ENCODE results near the gene HMOX1. TPM values are rescaled to one million over a fixed set of nuclear protein-coding genes. Genes with fewer than 3 reads are reported as not detected.
A peak's percentile ranks its signal among the peaks of the same experiment; 100 is the strongest.

Gene HMOX1
- total RNA-seq, 1 donor from 2014 or later, result 1.6 TPM

DNA sequence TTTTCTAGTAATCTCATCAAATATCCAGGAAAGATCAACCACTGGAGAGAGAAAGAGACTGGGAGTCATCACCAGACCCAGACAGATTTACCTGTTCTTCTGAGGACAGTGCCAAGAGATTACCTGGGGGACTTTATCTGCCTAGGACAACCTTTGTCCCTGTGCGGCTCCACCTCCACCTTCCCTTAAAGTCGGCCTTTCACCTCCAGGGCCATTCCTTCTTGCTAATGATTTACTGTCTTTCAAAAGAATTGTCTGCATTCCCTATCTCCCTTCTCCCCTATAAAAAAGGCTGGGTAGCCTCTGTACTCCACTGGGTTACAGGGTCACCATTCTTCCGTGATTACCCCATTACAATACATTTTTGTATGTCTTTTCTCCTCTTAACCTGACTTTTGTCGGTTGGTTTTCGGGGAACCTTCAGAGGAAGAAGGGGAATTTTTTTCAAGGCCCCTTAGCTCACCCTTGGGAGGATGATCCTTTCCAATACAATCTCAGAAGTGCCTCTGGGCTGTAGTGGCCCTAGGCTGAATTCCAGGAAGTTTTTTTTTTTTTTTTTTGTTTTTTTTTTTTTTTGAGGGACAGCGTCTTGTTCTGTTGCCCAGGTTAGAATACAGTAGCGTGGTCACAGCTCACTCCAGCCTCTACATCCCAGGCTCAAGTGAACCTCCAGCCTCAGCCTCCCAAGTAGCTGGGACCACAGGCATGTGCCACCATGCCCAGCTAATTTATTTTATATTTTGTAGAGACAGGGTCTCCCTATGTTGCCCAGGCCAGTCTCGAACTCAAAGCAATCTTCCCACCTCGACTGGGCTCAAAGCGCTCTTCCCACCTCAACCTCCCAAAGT is 1.5 kb upstream of the HMOX1 start:
- DNase-seq (ENCODE audit: low spot score in 2 of 2, unreplicated experiment in 2 of 2), result no peak

DNA sequence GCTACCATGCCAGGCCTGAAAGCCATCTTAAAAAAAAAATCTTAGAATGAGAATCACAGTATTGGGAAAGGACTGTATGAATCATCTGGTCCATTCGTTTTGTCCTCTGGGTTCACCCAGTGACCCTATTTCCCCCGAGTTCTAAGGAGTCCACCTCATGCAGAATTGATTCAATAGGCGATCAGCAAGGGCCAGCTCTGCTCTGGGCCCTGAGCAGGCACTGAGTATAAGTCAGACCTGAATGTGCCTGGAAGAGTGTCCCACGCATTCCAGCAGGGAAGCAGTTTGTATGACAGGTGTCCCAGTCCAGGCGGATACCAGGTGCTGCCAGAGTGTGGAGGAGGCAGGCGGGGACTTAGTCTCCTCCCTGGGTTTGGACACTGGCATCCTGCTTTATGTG is 883 bp upstream of the HMOX1 start:
- H3K4me1 Mint-ChIP-seq, result peaks cover 43% of the 10 kb centered on the region

More for the DNA sequence above, 1.5 kb upstream of the HMOX1 start:
- no peak for TF ChIP-seq CTCF (IDR thresholded peaks at IDR 0.05; ENCODE audit: unreplicated experiment)
- H3K27ac Mint-ChIP-seq, result peak overlapping the region; percentile 72
- H3K36me3 Mint-ChIP-seq, result no peaks in the 10 kb centered on the region
- no peaks in the 10 kb centered on the region for H3K27me3 Mint-ChIP-seq (ENCODE audit: low read depth)
- peaks cover 44% of the 10 kb centered on the region for H3K4me1 Mint-ChIP-seq
- no peaks in the 10 kb centered on the region for H3K9me3 Mint-ChIP-seq
- no peak overlapping the region for H3K4me3 Mint-ChIP-seq

DNA sequence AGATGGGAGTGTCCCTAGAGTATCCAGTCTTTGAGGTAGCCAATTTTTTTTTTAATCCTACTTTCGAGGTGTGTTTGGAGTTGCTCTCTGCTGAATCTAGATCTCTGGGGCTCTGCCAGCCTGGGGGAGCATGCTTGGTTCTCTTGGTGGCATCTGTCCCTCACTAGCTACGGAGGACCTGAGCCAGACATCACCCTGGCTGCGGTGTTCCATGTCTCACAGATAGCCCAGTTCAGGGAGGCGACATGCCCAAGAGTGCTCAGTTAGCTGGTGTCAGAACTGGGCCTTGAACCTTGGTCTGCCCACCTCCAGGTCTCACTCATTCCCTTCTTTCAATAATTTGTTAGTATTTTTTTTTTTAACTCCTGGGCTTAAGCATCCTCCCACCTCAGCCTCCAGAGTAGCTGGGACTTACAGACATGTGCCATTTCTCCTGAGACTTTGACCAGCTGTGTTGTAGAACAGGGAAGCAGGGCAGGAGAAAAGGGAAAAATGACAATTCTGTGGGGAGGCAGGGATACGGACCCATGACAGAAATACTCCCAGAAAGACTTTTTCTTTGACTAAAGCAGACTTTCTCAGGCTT is 621 bp downstream of the HMOX1 start:
- TF ChIP-seq CTCF (IDR thresholded peaks at IDR 0.05; ENCODE audit: unreplicated experiment), result no peak
- H3K4me3 Mint-ChIP-seq, result peak overlapping the region; percentile 58
- H3K27me3 Mint-ChIP-seq (ENCODE audit: low read depth), result no peaks in the 10 kb centered on the region
- peaks cover 34% of the 10 kb centered on the region for H3K4me1 Mint-ChIP-seq
- no peak overlapping the region for H3K27ac Mint-ChIP-seq
- DNase-seq (ENCODE audit: low spot score in 2 of 2, unreplicated experiment in 2 of 2), result no peak
- H3K9me3 Mint-ChIP-seq, result no peaks in the 10 kb centered on the region
- no peaks in the 10 kb centered on the region for H3K36me3 Mint-ChIP-seq

More for the DNA sequence above, 883 bp upstream of the HMOX1 start:
- DNase-seq (ENCODE audit: low spot score in 2 of 2, unreplicated experiment in 2 of 2), result no peak
- H3K27me3 Mint-ChIP-seq (ENCODE audit: low read depth), result no peaks in the 10 kb centered on the region
- peak overlapping the region; percentile 58 for H3K4me3 Mint-ChIP-seq
- no peak overlapping the region for H3K27ac Mint-ChIP-seq
- no peaks in the 10 kb centered on the region for H3K9me3 Mint-ChIP-seq
- H3K36me3 Mint-ChIP-seq, result no peaks in the 10 kb centered on the region
- no peak for TF ChIP-seq CTCF (IDR thresholded peaks at IDR 0.05; ENCODE audit: unreplicated experiment)

GRCh38 chr22:35383679-35384071 is 2.8 kb downstream of the HMOX1 start:
- Mint-ChIP-seq H3K36me3 (no peaks in the 10 kb centered on the region), H3K9me3 (no peaks in the 10 kb centered on the region), H3K27me3 (ENCODE audit: low read depth) (no peaks in the 10 kb centered on the region), H3K4me1 (peaks cover 16% of the 10 kb centered on the region), H3K4me3 (no peak overlapping the region), H3K27ac (no peak overlapping the region)
- TF ChIP-seq CTCF (IDR thresholded peaks at IDR 0.05; ENCODE audit: unreplicated experiment), result no peak
- no peak for DNase-seq (ENCODE audit: low spot score in 2 of 2, unreplicated experiment in 2 of 2)

DNA sequence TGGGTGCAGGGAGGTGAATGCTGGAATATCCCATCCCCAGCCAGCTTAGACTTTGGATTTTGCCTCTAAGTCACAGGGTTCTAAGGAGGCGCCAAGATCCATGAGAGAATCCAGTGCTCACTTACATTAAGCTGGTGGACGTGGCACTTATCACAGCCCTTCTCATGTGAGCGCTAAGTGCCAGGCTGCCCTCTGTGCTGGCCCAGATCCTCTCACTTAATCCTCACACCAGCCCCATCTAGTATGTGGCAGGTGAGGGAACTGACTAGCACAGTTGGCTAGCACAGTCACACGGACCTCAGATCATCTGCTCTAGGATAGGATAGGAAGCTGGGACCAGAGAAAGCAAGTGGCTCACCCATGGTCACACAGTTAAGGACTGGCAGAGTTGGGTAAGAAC is 3.6 kb downstream of the HMOX1 start:
- Mint-ChIP-seq H3K36me3 (no peaks in the 10 kb centered on the region), H3K4me3 (no peak overlapping the region), H3K27ac (no peak overlapping the region), H3K27me3 (ENCODE audit: low read depth) (no peaks in the 10 kb centered on the region), H3K9me3 (no peaks in the 10 kb centered on the region), H3K4me1 (peaks cover 8% of the 10 kb centered on the region)
- no peak for DNase-seq (ENCODE audit: low spot score in 2 of 2, unreplicated experiment in 2 of 2)
- no peak for TF ChIP-seq CTCF (IDR thresholded peaks at IDR 0.05; ENCODE audit: unreplicated experiment)
